HG02759 (cell line): ENCODE measurements around the gene SNTG2.

Experiments used
- ATAC-seq: cut with Tn5 transposase; IDR thresholded peaks from one replicate; pipeline ENCODE4 v1.9.1; 2021; ENCODE audit warnings: mild to moderate bottlenecking, moderate library complexity; ENCODE audit not compliant: unreplicated experiment

Gene SNTG2

GRCh38 chr2:987789-988188, 37.1 kb downstream of the SNTG2 start:
- ATAC-seq, result no peak

- no peak for ATAC-seq
These were observed 39.3 kb downstream of the SNTG2 start for GRCh38 chr2:989781-990467.

GRCh38 chr2:990970-991369, 40.3 kb downstream of the SNTG2 start:
- ATAC-seq, result no peak

- ATAC-seq, result no peak
These were observed 51.7 kb downstream of the SNTG2 start for GRCh38 chr2:1002350-1002749.

GRCh38 chr2:1004398-1004797, 53.7 kb downstream of the SNTG2 start:
- no peak for ATAC-seq

GRCh38 chr2:1010415-1010930, 59.8 kb downstream of the SNTG2 start:
- ATAC-seq, result no peak

GRCh38 chr2:1011006-1011405, 60.4 kb downstream of the SNTG2 start:
- ATAC-seq, result no peak

GRCh38 chr2:1011985-1012384, 61.3 kb downstream of the SNTG2 start:
- ATAC-seq, result no peak

- ATAC-seq, result no peak
These were observed 64.2 kb downstream of the SNTG2 start for GRCh38 chr2:1014802-1015201.

GRCh38 chr2:1016500-1016899, 65.9 kb downstream of the SNTG2 start:
- ATAC-seq, result no peak

GRCh38 chr2:1017827-1018226, 67.2 kb downstream of the SNTG2 start:
- no peak for ATAC-seq

GRCh38 chr2:1020206-1020605, 69.6 kb downstream of the SNTG2 start:
- no peak for ATAC-seq

GRCh38 chr2:1022178-1022577, 71.5 kb downstream of the SNTG2 start:
- ATAC-seq, result no peak

- no peak for ATAC-seq
These were observed 74.3 kb downstream of the SNTG2 start for GRCh38 chr2:1024981-1025380.

- ATAC-seq, result no peak
These were observed 75.5 kb downstream of the SNTG2 start for GRCh38 chr2:1026141-1026540.

- ATAC-seq, result no peak
These were observed 78.2 kb downstream of the SNTG2 start for GRCh38 chr2:1028831-1029230.

GRCh38 chr2:1032030-1032429, 81.4 kb downstream of the SNTG2 start:
- ATAC-seq, result no peak

- no peak for ATAC-seq
These were observed 82.4 kb downstream of the SNTG2 start for GRCh38 chr2:1033069-1033468.

GRCh38 chr2:1037066-1037465, 86.4 kb downstream of the SNTG2 start:
- ATAC-seq, result no peak

- no peak for ATAC-seq
These were observed 88.9 kb downstream of the SNTG2 start for GRCh38 chr2:1039549-1039948.

GRCh38 chr2:1041012-1041805, 90.6 kb downstream of the SNTG2 start:
- ATAC-seq, result no peak

GRCh38 chr2:1045109-1045508, 94.5 kb downstream of the SNTG2 start:
- ATAC-seq, result peak; percentile 66
